IPS-15b (cell line): Measurements from ENCODE around the gene OR10AD1.
"Not testable (repeated sequence)": the region's sequence is repeated elsewhere in the genome, so short reads cannot be mapped to it uniquely, and the experiment has no call there.

Experiments used
- H3K27me3 ChIP-seq: one replicate; pipeline ENCODE4 v1.6.1; 2013; ENCODE audit warnings: low read length; ENCODE audit not compliant: control insufficient read depth, insufficient read depth
- H3K36me3 ChIP-seq: one replicate; pipeline ENCODE4 v1.6.1; 2013; ENCODE audit warnings: low read length; ENCODE audit not compliant: control insufficient read depth, insufficient read depth
- H3K4me1 ChIP-seq: one replicate; pipeline ENCODE4 v1.6.1; 2013; ENCODE audit warnings: mild to moderate bottlenecking, low read length; ENCODE audit not compliant: control insufficient read depth, insufficient read depth
- H3K4me3 ChIP-seq: one replicate; pipeline ENCODE4 v1.5.1; 2013; ENCODE audit warnings: low read depth, low read length
- H3K9ac ChIP-seq: one replicate; pipeline ENCODE4 v1.6.1; 2013; ENCODE audit warnings: low read depth, mild to moderate bottlenecking, low read length
- H3K9me3 ChIP-seq: one replicate; pipeline ENCODE4 v1.6.1; 2013; ENCODE audit warnings: mild to moderate bottlenecking, low read length; ENCODE audit not compliant: control insufficient read depth, insufficient read depth

OR10AD1 gene

GRCh38 chr12:48175613-48176416, 27.3 kb downstream of the OR10AD1 start:
- Histone ChIP-seq H3K4me3 (peak overlapping the region; percentile 10), H3K9ac (no peak overlapping the region), H3K27me3 (peaks cover 13% of the 10 kb centered on the region), H3K36me3 (no peaks in the 10 kb centered on the region), H3K9me3 (no peaks in the 10 kb centered on the region), H3K4me1 (peaks cover 13% of the 10 kb centered on the region)

- no peaks in the 10 kb centered on the region for H3K27me3 ChIP-seq
- H3K4me3 ChIP-seq = no peak overlapping the region
Observed at GRCh38 chr12:48169011-48169410, 34.1 kb downstream of the OR10AD1 start.

DNA sequence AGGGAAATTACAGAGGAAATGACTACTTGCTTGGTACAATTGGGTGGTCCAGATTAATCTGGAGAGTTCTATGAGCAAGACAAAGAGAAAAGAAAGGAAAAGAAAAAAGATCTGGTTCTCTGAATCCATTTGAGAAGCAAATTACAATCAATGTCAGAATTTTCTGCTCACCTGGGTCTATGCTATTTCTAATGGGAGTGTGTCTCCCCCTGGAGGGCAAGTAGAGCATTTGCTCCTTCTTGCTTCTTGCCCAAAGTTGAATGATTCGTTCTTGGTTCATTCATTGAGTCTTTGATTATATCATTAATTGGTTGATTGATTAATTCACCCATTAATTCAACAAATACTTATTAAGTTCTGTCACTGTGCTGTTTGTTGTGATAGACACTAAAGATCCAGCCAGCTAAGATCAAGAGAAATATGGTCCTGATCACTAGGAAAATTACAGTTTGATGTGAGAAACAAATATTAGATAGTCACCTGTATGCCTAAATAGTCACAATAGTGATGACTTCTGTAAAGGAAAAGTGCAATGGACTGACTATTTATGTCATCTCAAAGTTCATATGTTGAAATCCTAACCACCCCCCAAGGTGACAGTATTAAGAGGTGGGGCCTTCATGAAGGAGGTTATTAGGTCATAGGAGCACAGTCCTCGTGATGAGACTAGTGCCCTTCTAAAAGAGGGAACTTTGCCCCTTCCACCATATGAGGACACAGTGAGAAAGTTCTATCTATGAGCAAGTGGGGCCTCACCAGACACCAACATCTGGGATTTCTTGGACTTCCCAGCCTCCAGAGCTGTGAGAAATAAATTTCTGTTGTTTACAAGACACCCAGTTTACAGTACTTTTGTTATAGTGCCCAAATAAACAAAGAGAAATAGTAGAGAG, 37.8 kb downstream of the OR10AD1 start:
- Histone ChIP-seq H3K9ac (no peak overlapping the region), H3K4me1 (no peaks in the 10 kb centered on the region), H3K4me3 (no peak overlapping the region), H3K36me3 (no peaks in the 10 kb centered on the region), H3K27me3 (no peaks in the 10 kb centered on the region), H3K9me3 (no peaks in the 10 kb centered on the region)

More at GRCh38 chr12:48169011-48169410, 34.1 kb downstream of the OR10AD1 start:
- Histone ChIP-seq H3K9me3 (no peaks in the 10 kb centered on the region), H3K36me3 (no peaks in the 10 kb centered on the region), H3K4me1 (no peaks in the 10 kb centered on the region), H3K9ac (no peak overlapping the region)

DNA sequence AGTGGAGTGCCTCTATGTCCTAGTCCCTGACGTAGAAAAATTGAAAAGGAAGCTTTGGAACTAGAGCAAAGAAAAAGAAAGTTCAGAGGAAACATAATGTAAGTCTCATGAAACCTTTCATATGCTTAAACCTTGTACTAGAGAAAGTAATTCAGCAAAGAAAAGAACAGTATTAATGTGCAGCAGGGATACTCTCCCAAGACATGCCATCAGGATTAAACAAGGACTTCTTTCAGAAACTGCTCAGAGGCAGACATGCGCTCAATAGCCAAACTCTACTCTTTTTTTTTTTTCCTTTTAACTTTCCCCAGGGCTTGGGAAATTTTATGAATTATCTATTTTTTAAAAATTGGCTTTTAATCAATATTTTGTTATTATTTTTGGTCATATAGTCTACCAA, 38.6 kb downstream of the OR10AD1 start:
- Histone ChIP-seq H3K4me1 (no peaks in the 10 kb centered on the region), H3K9ac (no peak overlapping the region), H3K9me3 (no peaks in the 10 kb centered on the region), H3K36me3 (no peaks in the 10 kb centered on the region), H3K4me3 (no peak overlapping the region), H3K27me3 (no peaks in the 10 kb centered on the region)

- Histone ChIP-seq H3K4me3 (no peak overlapping the region), H3K4me1 (no peaks in the 10 kb centered on the region), H3K9me3 (no peaks in the 10 kb centered on the region), H3K27me3 (no peaks in the 10 kb centered on the region), H3K36me3 (no peaks in the 10 kb centered on the region), H3K9ac (no peak overlapping the region)
Observed at GRCh38 chr12:48163150-48163747, 39.8 kb downstream of the OR10AD1 start.

DNA sequence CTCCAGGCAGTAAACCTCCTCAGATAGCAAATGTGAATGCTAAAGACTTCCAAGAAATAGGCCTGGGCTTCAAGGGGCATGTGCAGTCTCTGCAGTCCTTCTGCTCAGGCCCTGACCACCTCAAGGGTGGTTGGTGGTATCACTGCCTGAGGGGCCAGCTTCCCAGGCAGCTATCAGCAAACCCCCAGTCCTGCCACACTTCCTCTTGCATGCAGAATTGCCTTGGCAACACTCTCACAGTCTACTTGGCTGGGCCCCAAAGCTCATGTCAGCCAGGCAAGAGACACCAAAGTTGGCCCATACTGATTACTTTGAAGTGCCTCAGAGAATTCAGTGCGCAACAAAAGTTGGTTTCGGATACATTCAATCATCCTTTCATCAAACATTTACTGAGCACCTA, 42.3 kb downstream of the OR10AD1 start:
- H3K27me3 ChIP-seq = no peaks in the 10 kb centered on the region
- H3K4me1 ChIP-seq = no peaks in the 10 kb centered on the region
- no peak overlapping the region for H3K9ac ChIP-seq
- no peaks in the 10 kb centered on the region for H3K36me3 ChIP-seq
- H3K9me3 ChIP-seq = no peaks in the 10 kb centered on the region
- no peak overlapping the region for H3K4me3 ChIP-seq

- Histone ChIP-seq H3K36me3 (no peaks in the 10 kb centered on the region), H3K27me3 (no peaks in the 10 kb centered on the region), H3K4me3 (no peak overlapping the region), H3K9ac (no peak overlapping the region), H3K9me3 (no peaks in the 10 kb centered on the region), H3K4me1 (no peaks in the 10 kb centered on the region)
Observed at GRCh38 chr12:48160046-48160445, 43.0 kb downstream of the OR10AD1 start.

- Histone ChIP-seq H3K9me3 (no peaks in the 10 kb centered on the region), H3K4me3 (peak overlapping the region; percentile 98), H3K36me3 (no peaks in the 10 kb centered on the region), H3K27me3 (no peaks in the 10 kb centered on the region), H3K4me1 (no peaks in the 10 kb centered on the region), H3K9ac (peak overlapping the region; percentile 51)
Observed at GRCh38 chr12:48157889-48158370, 45.2 kb downstream of the OR10AD1 start.

DNA sequence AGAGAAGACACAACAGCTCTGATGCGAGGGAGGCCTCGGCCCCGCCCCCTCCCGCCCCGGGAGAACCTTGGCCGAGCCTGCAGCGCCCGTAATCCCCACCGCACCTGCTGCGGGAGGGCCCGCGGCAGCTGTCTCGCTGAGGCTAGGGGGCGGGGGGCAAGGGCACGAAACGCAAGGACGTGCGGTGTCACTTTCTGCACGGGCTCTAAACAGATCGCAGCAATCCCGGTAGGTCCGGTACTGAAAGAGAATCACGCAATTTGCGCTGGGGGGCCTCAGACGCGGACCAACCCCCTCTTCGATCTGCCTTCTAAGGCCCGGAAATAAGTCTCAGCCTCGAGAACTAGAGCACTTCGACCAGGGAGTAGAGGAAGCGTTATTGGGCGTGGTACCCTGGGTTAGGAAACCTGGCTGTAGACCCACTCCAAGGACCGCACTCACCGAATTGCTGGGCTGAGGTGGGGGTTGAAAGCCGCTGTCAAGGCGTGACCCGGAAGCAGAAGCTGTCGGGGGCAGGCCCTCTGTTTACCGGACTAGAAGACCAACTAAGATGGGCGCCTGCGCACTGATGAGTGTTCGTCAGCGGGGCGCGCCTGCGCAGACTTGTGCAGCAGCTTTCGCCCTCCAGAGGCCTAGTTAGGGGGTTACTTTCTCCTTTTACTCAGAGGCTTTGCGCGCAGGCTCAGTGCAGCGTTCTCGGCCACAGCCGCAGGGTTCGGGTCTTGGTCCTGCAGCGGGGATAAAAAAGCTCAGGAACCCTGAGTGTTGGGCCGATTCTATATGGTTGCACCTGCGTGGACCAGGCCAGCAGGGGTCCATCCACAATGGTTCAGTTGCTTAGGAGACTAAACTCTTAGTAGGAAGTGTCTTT, 45.8 kb downstream of the OR10AD1 start, which contains the start of gene ASB8:
Gene ASB8, minus strand, starts transcription at position 498 of the 871 bp plus-strand sequence. CDS start 4,019 bp downstream, outside the sequence.
- Histone ChIP-seq H3K4me3 (peak within 1 kb of the TSS; percentile 98), H3K36me3 (no peaks in the 10 kb centered on the region), H3K9me3 (no peaks in the 10 kb centered on the region), H3K27me3 (no peaks in the 10 kb centered on the region), H3K4me1 (no peaks in the 10 kb centered on the region), H3K9ac (peak within 1 kb of the TSS; percentile 51)

- H3K4me3 ChIP-seq = peak overlapping the region; percentile 98
- H3K27me3 ChIP-seq = no peaks in the 10 kb centered on the region
- H3K36me3 ChIP-seq = no peaks in the 10 kb centered on the region
- H3K4me1 ChIP-seq = no peaks in the 10 kb centered on the region
- no peak overlapping the region for H3K9ac ChIP-seq
- no peaks in the 10 kb centered on the region for H3K9me3 ChIP-seq
Observed at GRCh38 chr12:48156652-48157017, 46.5 kb downstream of the OR10AD1 start.

GRCh38 chr12:48155786-48156185, 47.3 kb downstream of the OR10AD1 start:
- H3K36me3 ChIP-seq, H3K9ac ChIP-seq, H3K9me3 ChIP-seq, H3K4me3 ChIP-seq, H3K27me3 ChIP-seq, H3K4me1 ChIP-seq: not testable (repeated sequence)
